ENCODE data around the gene RNF168.
A peak's percentile ranks its signal among the peaks of the same experiment; 100 is the strongest.
"Not testable (repeated sequence)": the region's sequence is repeated elsewhere in the genome, so short reads cannot be mapped to it uniquely, and the experiment has no call there.

Gene RNF168

GRCh38 chr3:196463478-196463756 is 40.2 kb downstream of the RNF168 start:
- no peak for DNase-seq

GRCh38 chr3:196462680-196463477 is 40.7 kb downstream of the RNF168 start:
- not testable (repeated sequence) for DNase-seq

GRCh38 chr3:196458063-196458462 is 45.5 kb downstream of the RNF168 start:
- no peak for DNase-seq

DNA sequence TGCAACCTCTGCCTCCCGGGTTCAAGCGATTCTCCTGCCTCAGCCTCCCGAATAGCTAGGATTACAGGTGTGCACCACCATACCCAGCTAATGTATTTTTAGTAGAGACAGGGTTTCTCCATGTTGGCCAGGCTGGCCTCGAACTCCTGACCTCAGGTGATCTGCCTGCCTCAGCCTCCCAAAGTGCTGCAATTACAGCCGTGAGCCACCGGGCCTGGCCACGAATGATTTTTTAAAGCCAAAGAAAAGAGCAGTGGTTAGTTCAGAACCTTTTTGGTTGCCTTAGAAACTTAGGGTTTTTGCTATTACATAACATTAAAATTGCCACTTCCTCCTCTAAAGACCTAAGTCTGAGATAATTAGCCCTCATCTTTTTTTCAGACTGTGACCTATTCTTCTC is 46.1 kb downstream of the RNF168 start:
- DNase-seq = not testable (repeated sequence)

GRCh38 chr3:196454935-196455334 is 48.6 kb downstream of the RNF168 start:
- DNase-seq = no peak

GRCh38 chr3:196445391-196445790 is 58.2 kb downstream of the RNF168 start:
- not testable (repeated sequence) for DNase-seq

DNA sequence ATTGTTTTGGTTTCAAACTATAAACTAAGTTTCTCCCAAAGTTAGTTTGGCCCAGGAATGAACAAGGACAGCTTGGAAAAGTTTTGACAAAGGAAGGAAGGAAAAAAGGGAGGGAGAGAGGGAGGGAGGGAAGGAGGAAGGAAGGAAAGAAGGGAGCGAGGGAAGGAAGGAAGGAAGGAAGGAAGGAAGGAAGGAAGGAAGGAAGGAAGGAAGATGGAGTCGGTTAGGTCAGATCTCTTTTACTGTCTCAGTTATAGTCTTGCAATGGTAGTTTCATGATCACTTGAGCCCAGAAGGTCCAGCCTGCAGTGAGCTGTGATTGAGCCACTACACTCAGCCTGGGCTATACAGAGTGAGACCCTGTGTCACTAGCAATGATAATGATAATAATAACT is 59.1 kb downstream of the RNF168 start:
- no peak for DNase-seq

GRCh38 chr3:196440696-196441095 is 62.9 kb downstream of the RNF168 start:
- DNase-seq = no peak

- DNase-seq = no peak
These were observed 63.5 kb downstream of the RNF168 start for GRCh38 chr3:196440041-196440537.

- DNase-seq = peak; percentile 37 to 86
These were observed 71.3 kb downstream of the RNF168 start, which contains the start of gene UBXN7 for GRCh38 chr3:196432137-196432879. Gene UBXN7, minus strand, starts transcription at chr3:196432427. Its CDS starts 28 bp downstream, at chr3:196432399.

GRCh38 chr3:196431181-196432136 is 72.1 kb downstream of the RNF168 start:
- no peak for DNase-seq

DNA sequence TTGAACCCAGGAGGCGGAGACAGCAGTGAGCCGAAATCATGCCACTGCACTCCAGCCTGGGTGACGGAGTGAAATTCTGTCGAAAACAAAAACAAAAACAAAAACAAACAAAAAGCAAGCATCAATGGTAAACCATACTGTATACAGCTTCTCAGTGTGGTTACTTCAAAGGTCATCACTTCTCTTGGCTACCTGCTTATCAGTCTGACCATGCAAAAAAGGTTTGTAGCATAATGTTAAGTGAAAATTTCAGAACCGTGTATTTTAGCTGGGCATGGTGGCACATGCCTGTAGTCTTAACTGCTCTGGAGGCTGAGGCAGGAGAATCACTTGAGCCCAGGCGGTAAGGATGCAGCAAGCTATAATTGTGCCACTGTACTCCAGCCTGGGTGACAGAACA is 75.5 kb downstream of the RNF168 start:
- no peak for DNase-seq

DNA sequence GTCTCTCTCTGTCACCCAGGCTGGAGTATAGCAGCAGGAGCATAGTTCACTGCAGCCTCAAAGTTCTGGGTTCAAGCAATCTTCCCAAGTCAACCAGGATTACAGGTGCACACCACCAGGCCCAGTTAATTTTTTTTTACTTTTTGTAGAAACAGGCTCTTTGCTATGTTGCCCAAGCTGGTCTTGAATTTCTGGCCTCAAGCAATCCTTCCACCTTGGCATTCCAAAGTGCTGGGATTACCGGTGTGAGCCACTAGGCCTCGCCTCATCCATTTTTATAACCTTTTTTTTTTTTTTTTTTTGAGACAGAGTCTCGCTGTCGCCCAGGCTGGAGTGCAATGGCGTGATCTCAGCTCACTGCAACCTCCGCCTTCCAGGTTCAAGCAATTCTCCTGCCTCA is 79.1 kb downstream of the RNF168 start:
- not testable (repeated sequence) for DNase-seq

DNA sequence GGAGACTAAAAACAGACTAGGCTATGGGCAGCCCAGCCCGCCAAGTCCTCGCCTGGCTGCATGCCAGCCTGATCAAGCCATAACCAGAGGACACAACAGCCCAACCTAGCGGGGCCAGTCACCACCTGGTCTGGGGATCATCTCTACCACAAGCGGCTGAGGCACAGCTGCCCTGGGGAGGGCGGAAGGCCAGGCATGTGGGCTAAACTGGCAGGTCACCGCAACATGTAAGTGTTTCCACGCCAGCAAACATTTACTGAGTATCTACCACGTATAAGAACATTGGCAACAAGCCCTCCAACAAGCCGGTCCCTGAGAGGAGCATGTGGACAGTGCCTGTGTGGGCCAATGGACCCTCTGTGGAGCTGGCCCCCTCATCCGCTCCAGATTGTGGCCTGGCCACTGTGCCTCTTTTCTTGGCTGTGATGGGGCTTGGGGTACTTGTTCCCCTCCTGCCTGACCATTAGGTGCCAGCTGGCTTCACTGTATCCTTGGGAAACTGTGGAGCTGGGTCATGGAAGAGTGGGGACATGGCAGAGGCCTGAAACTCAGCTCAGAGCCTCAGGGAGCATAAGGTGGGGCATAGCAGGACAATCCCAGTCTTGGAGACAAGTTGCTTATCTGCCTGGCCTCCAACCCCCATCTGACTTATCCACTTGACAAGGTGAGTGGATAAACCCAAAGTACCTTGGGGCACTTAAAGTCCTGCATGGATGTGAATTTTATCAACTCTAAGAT is 80.4 kb downstream of the RNF168 start:
- DNase-seq = peak in 1 of 2 experiments; percentile 32

DNA sequence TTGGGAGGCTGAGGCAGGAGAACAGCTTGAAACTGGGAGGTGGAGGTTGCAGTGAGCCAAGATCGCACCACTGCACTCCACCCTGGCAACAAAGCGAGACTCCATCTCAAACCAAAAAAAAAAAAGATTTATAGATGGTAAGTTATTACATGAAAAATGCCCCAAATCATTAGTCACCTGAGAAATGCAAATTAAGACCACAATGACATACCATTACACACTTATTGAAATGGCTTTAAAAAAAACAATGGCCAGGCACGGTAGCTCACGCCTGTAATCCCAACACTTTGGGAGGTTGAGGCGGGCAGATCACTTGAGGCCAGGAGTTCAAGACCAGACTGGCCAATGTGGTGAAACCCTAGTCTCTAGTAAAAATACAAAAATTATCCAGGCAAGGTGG is 81.9 kb downstream of the RNF168 start:
- not testable (repeated sequence) for DNase-seq

GRCh38 chr3:196419386-196419785 is 84.2 kb downstream of the RNF168 start:
- no peak for DNase-seq

All from cerebellar nuclear complex (tissue), 1 donor.